ENCODE data around the gene POLR1E. TPM values are rescaled to one million over a fixed set of nuclear protein-coding genes. Genes with fewer than 3 reads are reported as not detected.
A peak's percentile ranks its signal among the peaks of the same experiment; 100 is the strongest.

Gene POLR1E
- total and polyA plus RNA-seq, 10 of the 15 experiments (the other 5 are each of a cell fraction or from before 2014, with no cell fraction given) = 13.7 to 71.3 (median 50.4) TPM

DNA sequence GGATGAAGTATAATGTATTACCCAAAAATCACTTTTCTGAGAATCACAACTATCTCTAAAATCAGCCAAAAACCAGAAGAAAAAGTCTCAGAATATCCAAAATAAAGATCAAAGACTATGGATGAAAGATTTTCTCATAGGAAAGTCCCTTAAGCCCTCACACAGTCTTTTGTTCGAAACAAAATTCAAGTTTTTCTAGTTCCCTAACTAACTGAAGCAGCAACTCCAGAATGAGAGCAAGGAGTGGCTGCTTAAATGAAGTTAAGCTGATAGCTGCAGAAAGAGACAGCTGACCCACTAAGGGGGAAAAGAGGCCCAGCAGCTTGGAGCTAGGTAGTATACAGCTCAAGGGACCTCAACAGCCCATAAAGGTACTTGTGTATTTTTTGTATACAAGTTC is 28.9 kb upstream of the POLR1E start:
- Histone ChIP-seq H4K20me1 (ENCODE audit: control insufficient read depth, insufficient read depth) (no peaks in the 10 kb centered on the region), H3K4me3 (no peak overlapping the region), H3K36me3 (ENCODE audit: control insufficient read depth in 2 of 2, insufficient read depth in 2 of 2, low read length in 1 of 2) (peaks cover 0 to 7% of the 10 kb centered on the region in 2 experiments; a peak in 2 of 4 replicates), H3K27ac (ENCODE audit: control insufficient read depth, insufficient read depth) (peak overlapping the region; percentile 71), H3K4me1 (ENCODE audit: control insufficient read depth, insufficient read depth, low read length) (peaks cover 13% of the 10 kb centered on the region), H2AFZ (ENCODE audit: control insufficient read depth, low read depth, low read length) (no peak overlapping the region), H3K9ac (ENCODE audit: control insufficient read depth, insufficient read depth, low read length) (0 out of 2 replicates have a peak overlapping the region, but pooled peaks have one; percentile 17), H3K4me2 (ENCODE audit: control insufficient read depth, insufficient read depth) (peak overlapping the region; percentile 72), H3K9me3 (replicated peaks; ENCODE audit: control insufficient read depth, insufficient read depth, low read length) (no peaks in the 10 kb centered on the region; the same call in 2 of the 3 replicates), H3K27me3 (replicated peaks in 1 of 2; ENCODE audit: control insufficient read depth in 2 of 2, insufficient read depth in 2 of 2, low read length in 1 of 2) (no peaks in the 10 kb centered on the region), H3K79me2 (ENCODE audit: control insufficient read depth, insufficient read depth, low read length) (peaks cover 79% of the 10 kb centered on the region)
- in situ Hi-C loops (cut with MboI) = no loop called here
- FAIRE-seq = no peak
- ChIA-PET RAD21 (ENCODE audit: unreplicated experiment) (interaction anchor here (0.6 to 1.4 kb wide), 3 partner anchors 39 to 46 kb away, joined by 3 read pairs; no protein-coding TSS in a partner anchor), SMC1A (ENCODE audit: uncharacterized antibody, unreplicated experiment) (interaction anchor here (0.8 to 1.6 kb wide), 4 partner anchors 14 to 43 kb away, joined by 3 to 5 read pairs (median 3); partner anchors contain the start of gene POLR1E), POLR2A (interaction anchor here (0.9 to 1.1 kb wide), 2 partner anchors 43 to 135 kb away, joined by 3 read pairs; partner anchors contain the start of gene TOMM5), CTCF (interaction anchor here (0.8 to 1.7 kb wide), 5 partner anchors 33 to 584 kb away, joined by 3 to 6 read pairs (median 4); no protein-coding TSS in a partner anchor)
- BruUV-seq (replicated peaks) = no TSS peak
- ATAC-seq = peak; percentile 50
- intact Hi-C loops (cut with micrococcal nuclease; ENCODE audit: unreplicated experiment) = no loop called here
- no peak for DNase-seq (ENCODE audit: low read depth, low spot score)
- 48% methylated on average over 1 of the region's 1 CpG for WGBS (ENCODE audit: insufficient coverage, insufficient replicate concordance, low lambda C conversion rate, missing lambda C conversion rate)
- TF ChIP-seq EED (IDR thresholded peaks at IDR 0.05; ENCODE audit: low read depth) (no peak), KLF5 (IDR thresholded peaks at IDR 0.05; ENCODE audit: partially characterized antibody) (no peak), TCF3 (IDR thresholded peaks at IDR 0.05; ENCODE audit: borderline replicate concordance, insufficient read depth, low read depth, low read length) (no peak), HCFC1 (IDR thresholded peaks at IDR 0.05; ENCODE audit: low read length) (no peak), HDAC6 (IDR thresholded peaks at IDR 0.05; ENCODE audit: unreplicated experiment) (no peak), ASH2L (IDR thresholded peaks at IDR 0.05; ENCODE audit: borderline replicate concordance, low read depth) (no peak), ZSCAN29 (IDR thresholded peaks at IDR 0.05) (no peak), DPF2 (IDR thresholded peaks at IDR 0.05) (no peak)
- TF ChIP-seq, protein P1, sequence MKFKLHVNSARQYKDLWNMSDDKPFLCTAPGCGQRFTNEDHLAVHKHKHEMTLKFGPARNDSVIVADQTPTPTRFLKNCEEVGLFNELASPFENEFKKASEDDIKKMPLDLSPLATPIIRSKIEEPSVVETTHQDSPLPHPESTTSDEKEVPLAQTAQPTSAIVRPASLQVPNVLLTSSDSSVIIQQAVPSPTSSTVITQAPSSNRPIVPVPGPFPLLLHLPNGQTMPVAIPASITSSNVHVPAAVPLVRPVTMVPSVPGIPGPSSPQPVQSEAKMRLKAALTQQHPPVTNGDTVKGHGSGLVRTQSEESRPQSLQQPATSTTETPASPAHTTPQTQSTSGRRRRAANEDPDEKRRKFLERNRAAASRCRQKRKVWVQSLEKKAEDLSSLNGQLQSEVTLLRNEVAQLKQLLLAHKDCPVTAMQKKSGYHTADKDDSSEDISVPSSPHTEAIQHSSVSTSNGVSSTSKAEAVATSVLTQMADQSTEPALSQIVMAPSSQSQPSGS (IDR thresholded peaks at IDR 0.05; ENCODE audit: low read length) = no peak
- TF ChIP-seq, protein P2, sequence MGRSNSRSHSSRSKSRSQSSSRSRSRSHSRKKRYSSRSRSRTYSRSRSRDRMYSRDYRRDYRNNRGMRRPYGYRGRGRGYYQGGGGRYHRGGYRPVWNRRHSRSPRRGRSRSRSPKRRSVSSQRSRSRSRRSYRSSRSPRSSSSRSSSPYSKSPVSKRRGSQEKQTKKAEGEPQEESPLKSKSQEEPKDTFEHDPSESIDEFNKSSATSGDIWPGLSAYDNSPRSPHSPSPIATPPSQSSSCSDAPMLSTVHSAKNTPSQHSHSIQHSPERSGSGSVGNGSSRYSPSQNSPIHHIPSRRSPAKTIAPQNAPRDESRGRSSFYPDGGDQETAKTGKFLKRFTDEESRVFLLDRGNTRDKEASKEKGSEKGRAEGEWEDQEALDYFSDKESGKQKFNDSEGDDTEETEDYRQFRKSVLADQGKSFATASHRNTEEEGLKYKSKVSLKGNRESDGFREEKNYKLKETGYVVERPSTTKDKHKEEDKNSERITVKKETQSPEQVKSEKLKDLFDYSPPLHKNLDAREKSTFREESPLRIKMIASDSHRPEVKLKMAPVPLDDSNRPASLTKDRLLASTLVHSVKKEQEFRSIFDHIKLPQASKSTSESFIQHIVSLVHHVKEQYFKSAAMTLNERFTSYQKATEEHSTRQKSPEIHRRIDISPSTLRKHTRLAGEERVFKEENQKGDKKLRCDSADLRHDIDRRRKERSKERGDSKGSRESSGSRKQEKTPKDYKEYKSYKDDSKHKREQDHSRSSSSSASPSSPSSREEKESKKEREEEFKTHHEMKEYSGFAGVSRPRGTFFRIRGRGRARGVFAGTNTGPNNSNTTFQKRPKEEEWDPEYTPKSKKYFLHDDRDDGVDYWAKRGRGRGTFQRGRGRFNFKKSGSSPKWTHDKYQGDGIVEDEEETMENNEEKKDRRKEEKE (IDR thresholded peaks at IDR 0.05) = no peak
- TF ChIP-seq, protein P3, sequence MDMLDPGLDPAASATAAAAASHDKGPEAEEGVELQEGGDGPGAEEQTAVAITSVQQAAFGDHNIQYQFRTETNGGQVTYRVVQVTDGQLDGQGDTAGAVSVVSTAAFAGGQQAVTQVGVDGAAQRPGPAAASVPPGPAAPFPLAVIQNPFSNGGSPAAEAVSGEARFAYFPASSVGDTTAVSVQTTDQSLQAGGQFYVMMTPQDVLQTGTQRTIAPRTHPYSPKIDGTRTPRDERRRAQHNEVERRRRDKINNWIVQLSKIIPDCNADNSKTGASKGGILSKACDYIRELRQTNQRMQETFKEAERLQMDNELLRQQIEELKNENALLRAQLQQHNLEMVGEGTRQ (IDR thresholded peaks at IDR 0.05; ENCODE audit: borderline replicate concordance, low read depth, low read length) = no peak
- TF ChIP-seq, protein P4, sequence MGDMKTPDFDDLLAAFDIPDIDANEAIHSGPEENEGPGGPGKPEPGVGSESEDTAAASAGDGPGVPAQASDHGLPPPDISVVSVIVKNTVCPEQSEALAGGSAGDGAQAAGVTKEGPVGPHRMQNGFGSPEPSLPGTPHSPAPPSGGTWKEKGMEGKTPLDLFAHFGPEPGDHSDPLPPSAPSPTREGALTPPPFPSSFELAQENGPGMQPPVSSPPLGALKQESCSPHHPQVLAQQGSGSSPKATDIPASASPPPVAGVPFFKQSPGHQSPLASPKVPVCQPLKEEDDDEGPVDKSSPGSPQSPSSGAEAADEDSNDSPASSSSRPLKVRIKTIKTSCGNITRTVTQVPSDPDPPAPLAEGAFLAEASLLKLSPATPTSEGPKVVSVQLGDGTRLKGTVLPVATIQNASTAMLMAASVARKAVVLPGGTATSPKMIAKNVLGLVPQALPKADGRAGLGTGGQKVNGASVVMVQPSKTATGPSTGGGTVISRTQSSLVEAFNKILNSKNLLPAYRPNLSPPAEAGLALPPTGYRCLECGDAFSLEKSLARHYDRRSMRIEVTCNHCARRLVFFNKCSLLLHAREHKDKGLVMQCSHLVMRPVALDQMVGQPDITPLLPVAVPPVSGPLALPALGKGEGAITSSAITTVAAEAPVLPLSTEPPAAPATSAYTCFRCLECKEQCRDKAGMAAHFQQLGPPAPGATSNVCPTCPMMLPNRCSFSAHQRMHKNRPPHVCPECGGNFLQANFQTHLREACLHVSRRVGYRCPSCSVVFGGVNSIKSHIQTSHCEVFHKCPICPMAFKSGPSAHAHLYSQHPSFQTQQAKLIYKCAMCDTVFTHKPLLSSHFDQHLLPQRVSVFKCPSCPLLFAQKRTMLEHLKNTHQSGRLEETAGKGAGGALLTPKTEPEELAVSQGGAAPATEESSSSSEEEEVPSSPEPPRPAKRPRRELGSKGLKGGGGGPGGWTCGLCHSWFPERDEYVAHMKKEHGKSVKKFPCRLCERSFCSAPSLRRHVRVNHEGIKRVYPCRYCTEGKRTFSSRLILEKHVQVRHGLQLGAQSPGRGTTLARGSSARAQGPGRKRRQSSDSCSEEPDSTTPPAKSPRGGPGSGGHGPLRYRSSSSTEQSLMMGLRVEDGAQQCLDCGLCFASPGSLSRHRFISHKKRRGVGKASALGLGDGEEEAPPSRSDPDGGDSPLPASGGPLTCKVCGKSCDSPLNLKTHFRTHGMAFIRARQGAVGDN (IDR thresholded peaks at IDR 0.05) = no peak

All from GM12878 (cell line).